Measurements from ENCODE around the gene MCRIP1. TPM values are rescaled to one million over a fixed set of nuclear protein-coding genes. Genes with fewer than 3 reads are reported as not detected.

Gene MCRIP1
- total and polyA plus RNA-seq, 2 of the 13 experiments (the other 11 are each of a cell fraction or from before 2014, with no cell fraction given): 79.7 to 84.9 TPM

DNA sequence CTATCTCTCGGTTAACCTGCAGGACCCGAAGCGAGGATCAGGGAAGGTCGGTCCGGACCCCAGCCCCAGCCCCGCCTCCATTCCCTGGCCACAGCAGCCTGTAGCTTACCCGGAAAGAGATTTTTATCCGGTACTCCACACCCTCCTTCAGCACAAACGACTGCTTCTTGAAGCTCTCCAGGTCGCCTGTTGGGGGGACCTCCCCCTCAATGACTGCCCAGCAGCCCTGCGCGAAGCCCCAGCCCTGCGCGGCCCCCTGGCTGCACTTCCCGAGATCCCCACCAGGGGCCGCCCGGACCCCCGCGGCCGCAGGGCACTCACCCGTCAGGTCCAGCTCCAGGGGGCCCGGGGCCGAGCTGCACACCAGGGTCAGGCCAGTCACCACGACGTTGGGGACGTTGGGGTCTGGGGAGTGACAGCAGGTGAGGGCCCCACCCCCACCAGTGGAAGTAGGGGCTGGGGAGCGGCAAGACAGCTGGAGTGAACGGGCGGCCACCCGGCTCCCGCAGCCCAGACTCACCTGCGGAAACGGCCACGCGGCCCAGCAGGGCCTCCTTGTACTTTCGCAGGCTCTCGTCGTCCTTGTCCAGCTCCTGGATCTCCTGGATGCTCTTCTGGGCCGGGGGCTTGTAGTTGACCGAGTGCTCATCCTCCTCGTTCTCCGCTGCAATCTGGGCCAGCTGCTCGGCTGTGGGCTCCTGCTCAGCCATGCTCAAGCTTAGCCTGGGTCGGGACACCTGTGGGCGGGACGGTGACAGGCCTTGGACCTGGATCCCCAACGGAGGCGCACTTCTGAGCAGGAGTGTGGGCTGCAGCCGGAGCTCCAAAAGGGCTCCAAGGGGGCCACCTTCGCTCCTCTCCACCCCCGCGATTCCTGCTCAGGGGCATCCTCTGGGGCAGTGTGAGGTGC is 36.4 kb upstream of the MCRIP1 start (continued):
- TF ChIP-seq, protein P1, sequence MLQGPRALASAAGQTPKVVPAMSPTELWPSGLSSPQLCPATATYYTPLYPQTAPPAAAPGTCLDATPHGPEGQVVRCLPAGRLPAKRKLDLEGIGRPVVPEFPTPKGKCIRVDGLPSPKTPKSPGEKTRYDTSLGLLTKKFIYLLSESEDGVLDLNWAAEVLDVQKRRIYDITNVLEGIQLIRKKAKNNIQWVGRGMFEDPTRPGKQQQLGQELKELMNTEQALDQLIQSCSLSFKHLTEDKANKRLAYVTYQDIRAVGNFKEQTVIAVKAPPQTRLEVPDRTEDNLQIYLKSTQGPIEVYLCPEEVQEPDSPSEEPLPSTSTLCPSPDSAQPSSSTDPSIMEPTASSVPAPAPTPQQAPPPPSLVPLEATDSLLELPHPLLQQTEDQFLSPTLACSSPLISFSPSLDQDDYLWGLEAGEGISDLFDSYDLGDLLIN (CRISPR knock-in tag; IDR thresholded peaks at IDR 0.05; ENCODE audit: borderline replicate concordance): peak; percentile 85; the same call in 1 of the 2 replicates
- TF ChIP-seq ZBTB42 (CRISPR knock-in tag; IDR thresholded peaks at IDR 0.05): no peak
- TF ChIP-seq, protein P2, sequence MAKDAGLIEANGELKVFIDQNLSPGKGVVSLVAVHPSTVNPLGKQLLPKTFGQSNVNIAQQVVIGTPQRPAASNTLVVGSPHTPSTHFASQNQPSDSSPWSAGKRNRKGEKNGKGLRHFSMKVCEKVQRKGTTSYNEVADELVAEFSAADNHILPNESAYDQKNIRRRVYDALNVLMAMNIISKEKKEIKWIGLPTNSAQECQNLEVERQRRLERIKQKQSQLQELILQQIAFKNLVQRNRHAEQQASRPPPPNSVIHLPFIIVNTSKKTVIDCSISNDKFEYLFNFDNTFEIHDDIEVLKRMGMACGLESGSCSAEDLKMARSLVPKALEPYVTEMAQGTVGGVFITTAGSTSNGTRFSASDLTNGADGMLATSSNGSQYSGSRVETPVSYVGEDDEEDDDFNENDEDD (CRISPR knock-in tag; IDR thresholded peaks at IDR 0.05; ENCODE audit: borderline replicate concordance): 0 out of 2 replicates have a peak, but pooled peaks have one; percentile 21
- no peak for TF ChIP-seq ZNF777 (CRISPR knock-in tag; IDR thresholded peaks at IDR 0.05)
- 0 out of 2 replicates have a peak, but pooled peaks have one; percentile 26 for TF ChIP-seq GTF3A (CRISPR knock-in tag; conservative IDR thresholded peaks at IDR 0.05)
- TF ChIP-seq AGO2 (optimal IDR thresholded peaks at IDR 0.05; ENCODE audit: low read depth, low read length): peak; percentile 94
- 0 out of 2 replicates have a peak, but pooled peaks have one; percentile 64 for TF ChIP-seq SNAPC2 (CRISPR knock-in tag; IDR thresholded peaks at IDR 0.05)
- TF ChIP-seq ZBTB7B (CRISPR knock-in tag; IDR thresholded peaks at IDR 0.05): peak; percentile 99
- TF ChIP-seq, protein P3, sequence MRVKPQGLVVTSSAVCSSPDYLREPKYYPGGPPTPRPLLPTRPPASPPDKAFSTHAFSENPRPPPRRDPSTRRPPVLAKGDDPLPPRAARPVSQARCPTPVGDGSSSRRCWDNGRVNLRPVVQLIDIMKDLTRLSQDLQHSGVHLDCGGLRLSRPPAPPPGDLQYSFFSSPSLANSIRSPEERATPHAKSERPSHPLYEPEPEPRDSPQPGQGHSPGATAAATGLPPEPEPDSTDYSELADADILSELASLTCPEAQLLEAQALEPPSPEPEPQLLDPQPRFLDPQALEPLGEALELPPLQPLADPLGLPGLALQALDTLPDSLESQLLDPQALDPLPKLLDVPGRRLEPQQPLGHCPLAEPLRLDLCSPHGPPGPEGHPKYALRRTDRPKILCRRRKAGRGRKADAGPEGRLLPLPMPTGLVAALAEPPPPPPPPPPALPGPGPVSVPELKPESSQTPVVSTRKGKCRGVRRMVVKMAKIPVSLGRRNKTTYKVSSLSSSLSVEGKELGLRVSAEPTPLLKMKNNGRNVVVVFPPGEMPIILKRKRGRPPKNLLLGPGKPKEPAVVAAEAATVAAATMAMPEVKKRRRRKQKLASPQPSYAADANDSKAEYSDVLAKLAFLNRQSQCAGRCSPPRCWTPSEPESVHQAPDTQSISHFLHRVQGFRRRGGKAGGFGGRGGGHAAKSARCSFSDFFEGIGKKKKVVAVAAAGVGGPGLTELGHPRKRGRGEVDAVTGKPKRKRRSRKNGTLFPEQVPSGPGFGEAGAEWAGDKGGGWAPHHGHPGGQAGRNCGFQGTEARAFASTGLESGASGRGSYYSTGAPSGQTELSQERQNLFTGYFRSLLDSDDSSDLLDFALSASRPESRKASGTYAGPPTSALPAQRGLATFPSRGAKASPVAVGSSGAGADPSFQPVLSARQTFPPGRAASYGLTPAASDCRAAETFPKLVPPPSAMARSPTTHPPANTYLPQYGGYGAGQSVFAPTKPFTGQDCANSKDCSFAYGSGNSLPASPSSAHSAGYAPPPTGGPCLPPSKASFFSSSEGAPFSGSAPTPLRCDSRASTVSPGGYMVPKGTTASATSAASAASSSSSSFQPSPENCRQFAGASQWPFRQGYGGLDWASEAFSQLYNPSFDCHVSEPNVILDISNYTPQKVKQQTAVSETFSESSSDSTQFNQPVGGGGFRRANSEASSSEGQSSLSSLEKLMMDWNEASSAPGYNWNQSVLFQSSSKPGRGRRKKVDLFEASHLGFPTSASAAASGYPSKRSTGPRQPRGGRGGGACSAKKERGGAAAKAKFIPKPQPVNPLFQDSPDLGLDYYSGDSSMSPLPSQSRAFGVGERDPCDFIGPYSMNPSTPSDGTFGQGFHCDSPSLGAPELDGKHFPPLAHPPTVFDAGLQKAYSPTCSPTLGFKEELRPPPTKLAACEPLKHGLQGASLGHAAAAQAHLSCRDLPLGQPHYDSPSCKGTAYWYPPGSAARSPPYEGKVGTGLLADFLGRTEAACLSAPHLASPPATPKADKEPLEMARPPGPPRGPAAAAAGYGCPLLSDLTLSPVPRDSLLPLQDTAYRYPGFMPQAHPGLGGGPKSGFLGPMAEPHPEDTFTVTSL (CRISPR knock-in tag; IDR thresholded peaks at IDR 0.05; ENCODE audit: borderline replicate concordance): no peak
- 0 out of 2 replicates have a peak, but pooled peaks have one; percentile 5 for TF ChIP-seq JUNB (CRISPR knock-in tag; IDR thresholded peaks at IDR 0.05; ENCODE audit: borderline replicate concordance)
- no peak for TF ChIP-seq ZNF782 (CRISPR knock-in tag; IDR thresholded peaks at IDR 0.05; ENCODE audit: borderline replicate concordance)
- TF ChIP-seq ZSCAN12 (CRISPR knock-in tag; IDR thresholded peaks at IDR 0.05): no peak
- no peak for TF ChIP-seq NR3C1 (CRISPR knock-in tag; IDR thresholded peaks at IDR 0.05)
- TF ChIP-seq ZFP90 (CRISPR knock-in tag; IDR thresholded peaks at IDR 0.05; ENCODE audit: borderline replicate concordance): peak; percentile 79
- no peak for TF ChIP-seq ELF1 (CRISPR knock-in tag; IDR thresholded peaks at IDR 0.05)
- TF ChIP-seq ZNF256 (CRISPR knock-in tag; conservative IDR thresholded peaks at IDR 0.05): no peak; the same call in 1 of the 2 replicates
- TF ChIP-seq SMARCC2 (IDR thresholded peaks at IDR 0.05): no peak
